Stimulated activated CD4-positive, alpha-beta T cell treated with anti-CD3 and anti-CD28 coated beads, Interleukin-2, amount 100 ng/mL, for 48 hours (primary cell): Measurements from ENCODE around the gene MON2.
"Not testable (repeated sequence)": the region's sequence is repeated elsewhere in the genome, so short reads cannot be mapped to it uniquely, and the experiment has no call there.

Source experiments
- DNase-seq, 2 donors: peaks; one replicate each; pipeline ENCODE4 v3.0.0-alpha.2; 2020

The MON2 gene, protein sequence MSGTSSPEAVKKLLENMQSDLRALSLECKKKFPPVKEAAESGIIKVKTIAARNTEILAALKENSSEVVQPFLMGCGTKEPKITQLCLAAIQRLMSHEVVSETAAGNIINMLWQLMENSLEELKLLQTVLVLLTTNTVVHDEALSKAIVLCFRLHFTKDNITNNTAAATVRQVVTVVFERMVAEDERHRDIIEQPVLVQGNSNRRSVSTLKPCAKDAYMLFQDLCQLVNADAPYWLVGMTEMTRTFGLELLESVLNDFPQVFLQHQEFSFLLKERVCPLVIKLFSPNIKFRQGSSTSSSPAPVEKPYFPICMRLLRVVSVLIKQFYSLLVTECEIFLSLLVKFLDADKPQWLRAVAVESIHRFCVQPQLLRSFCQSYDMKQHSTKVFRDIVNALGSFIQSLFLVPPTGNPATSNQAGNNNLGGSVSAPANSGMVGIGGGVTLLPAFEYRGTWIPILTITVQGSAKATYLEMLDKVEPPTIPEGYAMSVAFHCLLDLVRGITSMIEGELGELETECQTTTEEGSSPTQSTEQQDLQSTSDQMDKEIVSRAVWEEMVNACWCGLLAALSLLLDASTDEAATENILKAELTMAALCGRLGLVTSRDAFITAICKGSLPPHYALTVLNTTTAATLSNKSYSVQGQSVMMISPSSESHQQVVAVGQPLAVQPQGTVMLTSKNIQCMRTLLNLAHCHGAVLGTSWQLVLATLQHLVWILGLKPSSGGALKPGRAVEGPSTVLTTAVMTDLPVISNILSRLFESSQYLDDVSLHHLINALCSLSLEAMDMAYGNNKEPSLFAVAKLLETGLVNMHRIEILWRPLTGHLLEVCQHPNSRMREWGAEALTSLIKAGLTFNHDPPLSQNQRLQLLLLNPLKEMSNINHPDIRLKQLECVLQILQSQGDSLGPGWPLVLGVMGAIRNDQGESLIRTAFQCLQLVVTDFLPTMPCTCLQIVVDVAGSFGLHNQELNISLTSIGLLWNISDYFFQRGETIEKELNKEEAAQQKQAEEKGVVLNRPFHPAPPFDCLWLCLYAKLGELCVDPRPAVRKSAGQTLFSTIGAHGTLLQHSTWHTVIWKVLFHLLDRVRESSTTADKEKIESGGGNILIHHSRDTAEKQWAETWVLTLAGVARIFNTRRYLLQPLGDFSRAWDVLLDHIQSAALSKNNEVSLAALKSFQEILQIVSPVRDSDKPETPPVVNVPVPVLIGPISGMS (N-terminal part only)

DNA sequence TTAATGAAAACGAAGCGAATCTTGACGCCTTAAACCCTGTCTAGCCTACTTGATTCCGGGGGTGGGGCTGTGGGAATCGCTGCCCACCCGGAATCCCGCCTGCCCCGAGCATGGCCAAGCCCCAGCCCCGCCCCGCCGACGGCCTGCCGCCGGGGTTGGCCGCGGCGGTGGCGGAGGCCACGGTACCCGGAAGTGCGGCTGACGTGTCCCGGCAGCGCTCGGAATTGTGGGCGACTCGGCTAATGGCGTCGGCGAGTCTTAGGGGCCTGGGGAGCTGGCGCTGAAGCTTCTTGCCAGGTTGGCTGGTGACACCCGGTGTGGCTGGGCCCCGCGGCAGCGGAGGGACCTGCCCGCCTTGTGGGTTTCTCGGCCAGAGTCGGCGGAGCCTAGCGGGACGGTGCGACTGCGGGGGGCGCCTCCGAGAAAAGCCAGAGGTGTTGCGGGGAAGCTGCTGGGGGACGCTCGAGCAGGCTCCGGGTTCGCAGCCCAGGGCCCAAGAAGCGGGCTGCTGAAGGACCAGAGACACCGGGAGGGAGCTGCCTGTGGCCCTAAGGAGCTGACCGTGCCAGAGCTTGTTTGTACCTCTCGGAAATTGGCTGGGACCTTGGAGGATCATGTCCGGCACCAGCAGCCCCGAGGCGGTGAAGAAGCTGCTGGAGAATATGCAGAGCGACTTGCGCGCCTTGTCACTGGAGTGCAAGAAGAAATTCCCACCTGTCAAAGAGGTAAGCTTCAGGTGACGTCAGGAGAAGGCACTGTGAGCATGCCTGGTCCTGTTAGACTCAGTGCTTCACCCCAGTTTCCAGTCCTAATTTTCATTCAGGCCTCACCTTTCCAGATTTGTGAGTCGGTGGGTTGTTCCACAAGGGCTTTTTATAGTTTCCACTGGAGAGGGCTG, at the start of gene MON2:
Gene MON2, plus strand, starts transcription at position 233 of the 898 bp plus-strand sequence. Its CDS starts 382 bp downstream, at position 615.
- DNase-seq = peak; percentile 78 to 79

DNA sequence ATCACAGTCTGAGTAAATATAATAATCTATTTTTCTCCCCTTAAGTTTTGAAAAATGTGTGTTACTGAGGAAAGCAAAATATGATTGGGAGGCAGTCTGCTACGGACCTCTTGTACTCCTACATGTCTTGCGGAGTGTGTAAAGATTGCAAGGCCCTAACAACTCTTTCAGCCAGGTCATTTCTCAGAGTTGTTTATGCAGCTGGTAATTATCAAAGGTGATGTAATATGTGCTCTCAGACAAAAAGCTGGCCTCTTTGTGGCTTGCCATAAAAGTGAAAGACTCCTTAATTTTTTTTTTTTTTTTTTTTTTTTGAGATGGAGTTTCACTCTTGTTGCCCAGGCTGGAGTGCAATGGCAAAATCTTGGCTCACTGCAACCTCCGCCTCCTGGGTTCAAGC, 40.5 kb upstream of the MON2 start:
- DNase-seq = no peak

DNA sequence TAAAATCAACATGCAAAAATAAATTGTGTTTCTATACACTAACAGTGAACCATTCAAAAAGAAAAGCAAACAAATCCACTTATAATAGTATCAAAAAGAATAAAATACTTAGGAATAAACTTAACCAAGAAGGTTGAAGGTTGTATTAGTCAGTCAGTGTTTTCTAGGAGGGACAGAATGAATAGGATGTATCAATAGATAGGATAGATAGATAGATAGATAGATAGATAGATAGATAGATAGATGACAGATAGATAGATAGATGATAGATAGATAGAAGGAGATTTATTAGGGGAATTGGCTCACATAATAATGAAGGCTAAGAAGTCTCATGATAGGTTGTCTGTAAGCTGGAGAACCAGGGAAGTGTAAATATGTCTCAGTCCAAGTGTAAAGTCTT, 37.2 kb upstream of the MON2 start:
- DNase-seq = no peak

DNA sequence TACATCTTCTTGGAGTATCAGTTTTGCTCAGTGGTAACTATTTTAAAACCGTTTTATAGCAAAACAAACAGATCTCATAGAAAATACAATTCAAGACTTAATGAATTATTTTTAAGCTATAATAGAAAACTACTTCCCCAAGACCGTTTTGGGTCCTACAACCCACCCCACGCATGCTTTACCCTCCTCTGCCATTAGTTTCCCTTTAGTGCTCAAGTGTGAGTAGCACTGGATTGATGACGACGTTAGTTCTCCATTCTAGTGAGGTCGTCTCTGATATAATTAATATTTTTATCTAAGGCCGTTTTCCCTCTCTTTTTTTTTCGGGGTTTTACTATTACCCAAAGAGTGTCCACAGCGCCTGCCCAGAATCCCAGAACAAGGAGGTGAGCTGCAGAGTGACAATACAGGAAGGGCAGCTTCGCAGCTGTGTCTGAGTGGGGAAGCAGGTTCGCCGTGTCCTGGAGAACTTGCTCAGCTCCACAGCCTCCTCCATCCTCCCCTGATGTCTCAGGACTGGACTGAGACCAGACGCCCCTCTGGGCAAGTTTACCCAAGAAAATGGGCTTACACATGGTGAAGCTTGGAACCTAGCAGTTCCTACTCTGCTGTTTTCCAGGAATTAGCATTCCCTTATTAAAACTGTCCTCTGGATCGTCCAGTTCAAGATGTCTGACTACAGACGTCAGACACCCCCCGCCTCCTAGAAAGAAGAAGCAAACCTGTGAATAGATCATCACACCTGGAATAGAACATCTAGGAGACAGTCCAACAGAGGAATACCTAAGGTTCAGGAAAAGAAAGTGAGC, 31.9 kb upstream of the MON2 start:
- no peak for DNase-seq

DNA sequence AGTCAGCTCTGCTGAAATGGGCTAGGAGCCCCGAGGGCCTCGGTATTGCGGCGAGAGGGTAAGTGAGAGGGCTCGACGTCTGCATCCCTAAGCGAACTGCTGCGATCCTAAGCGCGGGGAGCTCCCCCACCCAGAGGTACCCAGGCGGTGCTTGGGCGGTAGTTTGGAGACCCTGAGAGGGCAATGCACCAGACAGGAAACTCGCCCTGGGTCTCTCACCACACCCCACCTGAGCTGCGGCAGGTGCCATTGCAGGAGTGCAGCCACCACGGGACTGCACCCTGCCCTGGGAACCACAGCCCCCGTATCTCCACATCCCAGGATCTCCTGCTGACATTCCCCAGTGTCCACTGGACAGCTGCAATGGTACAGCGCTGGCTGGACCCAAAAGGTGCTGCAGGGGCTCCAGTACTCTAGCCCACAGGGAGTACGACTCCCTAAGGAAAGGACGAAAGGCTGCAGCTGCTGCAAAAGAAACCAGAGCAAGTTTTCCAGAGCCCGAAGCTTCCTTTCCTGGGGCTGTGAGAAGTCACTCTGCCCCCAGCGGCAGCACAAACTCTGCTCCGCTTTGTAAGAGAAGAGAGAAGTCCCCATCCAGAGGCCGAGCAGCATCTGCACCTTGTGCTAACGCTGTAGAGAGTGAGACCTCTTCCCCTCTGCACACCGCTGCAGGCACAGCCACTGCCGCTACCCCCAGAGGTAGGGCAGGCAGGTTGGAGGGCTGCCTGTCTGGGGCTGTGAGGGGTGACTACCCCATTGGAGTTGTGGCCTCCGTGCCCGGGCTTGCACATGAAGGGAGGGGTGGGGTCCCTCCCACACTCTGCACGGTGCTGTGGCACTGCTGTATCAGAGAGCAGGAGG, 31.1 kb upstream of the MON2 start:
- peak in 1 of 2 donors; percentile 19 for DNase-seq

DNA sequence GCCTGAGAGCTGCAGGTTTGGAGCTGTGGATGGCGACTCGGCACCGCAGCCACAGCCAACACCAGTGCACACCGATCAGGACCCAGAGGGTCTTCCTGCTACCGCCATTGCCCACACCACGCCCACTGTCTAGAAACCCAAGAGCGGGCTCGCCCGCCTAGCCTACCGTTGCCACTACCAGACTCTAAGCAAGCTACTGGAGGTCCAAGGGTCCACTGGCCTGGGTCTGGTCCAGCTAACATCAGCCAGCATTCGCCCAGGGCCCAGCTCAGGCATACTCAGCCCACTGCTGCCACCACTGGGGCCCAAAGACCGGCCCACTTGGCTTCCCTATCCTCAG, 30.5 kb upstream of the MON2 start:
- DNase-seq = no peak

DNA sequence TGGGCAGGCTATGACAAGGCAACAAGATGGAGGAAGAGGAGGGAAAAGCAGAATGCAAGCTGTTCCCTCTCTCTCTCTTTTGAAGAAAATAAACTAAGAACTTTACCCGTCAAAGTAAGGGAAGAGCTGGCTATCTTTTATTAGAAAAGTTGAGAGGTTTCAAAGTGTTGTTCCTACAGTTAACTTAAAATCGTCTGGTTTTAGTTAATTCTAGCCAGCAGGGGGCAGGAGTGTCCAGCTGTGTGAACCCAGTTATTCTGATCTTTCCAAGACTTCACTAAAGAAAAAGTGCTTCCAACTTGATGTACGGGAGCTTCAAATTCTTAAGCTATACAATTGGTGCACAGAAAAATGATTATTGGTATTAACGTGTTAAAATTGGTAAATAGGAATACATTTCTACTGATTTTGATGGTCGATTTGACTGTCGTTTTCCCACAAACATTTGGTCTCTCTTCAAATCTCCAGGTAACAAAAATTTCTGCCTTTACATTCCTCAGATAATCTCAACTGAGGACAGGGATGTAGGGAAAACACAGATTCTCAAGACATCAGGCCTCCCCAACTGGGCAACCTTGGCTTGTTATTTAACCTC, 28.4 kb upstream of the MON2 start:
- DNase-seq = peak; percentile 58

DNA sequence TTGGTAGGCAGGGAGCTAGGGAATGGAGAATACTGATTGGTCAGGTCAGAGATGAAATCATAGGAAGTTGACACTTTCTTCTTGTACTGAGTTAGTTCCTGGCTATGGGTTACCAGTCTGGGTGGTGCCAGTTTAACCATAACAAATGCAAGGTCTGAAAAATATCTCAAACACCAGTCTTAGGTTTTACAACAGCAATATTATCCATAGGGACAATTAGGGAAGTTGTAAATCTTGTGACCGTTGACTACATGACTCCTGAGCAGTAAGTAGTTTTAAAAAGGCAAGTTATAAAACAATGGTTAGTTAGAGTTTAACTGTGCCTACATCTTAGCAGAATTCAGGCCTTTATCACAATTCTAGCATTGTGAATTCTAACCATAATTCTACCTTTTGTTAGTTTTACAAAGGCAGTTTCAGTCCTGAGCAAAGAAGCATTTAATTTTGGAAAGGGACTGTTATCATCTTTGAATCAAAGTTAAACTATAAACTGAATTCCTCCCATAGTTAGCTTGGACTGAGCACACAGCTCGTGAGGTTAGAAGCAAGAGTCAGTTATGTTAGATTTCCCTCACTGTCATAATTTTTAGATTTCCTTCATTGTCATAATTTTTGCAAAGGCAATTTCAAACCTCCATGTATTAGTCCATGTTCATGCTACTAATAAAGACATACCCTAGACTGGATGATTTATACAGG, 19.7 kb upstream of the MON2 start:
- DNase-seq = no peak

DNA sequence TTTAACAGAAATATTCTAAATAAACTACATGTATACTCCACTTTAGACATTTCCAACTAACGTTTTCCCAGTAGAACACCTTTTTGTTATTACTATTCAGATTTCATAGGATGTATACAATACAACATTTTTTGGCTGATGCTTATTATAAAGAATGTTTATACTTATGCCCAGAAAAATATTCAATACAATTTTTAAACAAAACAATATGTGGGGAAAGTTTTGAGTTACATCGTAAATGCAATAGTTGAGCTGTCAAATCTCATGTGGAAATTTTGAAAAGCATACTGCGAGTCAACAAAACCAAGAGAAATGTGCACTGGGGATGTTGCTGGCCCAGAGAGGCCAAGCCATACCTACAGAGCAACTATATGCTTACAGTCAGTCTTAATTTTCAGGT, 18.2 kb upstream of the MON2 start:
- no peak for DNase-seq

DNA sequence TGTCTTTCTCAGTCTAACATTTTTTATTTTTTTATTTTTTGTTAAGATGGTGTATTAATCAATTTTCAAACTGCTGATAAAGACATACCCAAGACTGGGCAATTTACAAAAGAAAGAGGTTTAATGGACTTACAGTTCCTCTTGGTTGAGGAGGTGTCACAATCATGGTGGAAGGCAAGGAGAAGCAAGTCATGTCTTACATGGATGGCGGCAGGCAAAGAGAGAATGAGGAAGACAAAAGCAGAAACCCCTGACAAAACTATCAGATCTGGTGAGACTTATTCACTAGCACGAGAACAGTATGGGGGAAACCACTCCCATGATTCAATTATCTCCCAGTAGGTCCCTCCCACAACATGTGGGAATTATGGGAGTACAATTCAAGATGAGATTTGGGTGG, 11.2 kb upstream of the MON2 start:
- not testable (repeated sequence) for DNase-seq

DNA sequence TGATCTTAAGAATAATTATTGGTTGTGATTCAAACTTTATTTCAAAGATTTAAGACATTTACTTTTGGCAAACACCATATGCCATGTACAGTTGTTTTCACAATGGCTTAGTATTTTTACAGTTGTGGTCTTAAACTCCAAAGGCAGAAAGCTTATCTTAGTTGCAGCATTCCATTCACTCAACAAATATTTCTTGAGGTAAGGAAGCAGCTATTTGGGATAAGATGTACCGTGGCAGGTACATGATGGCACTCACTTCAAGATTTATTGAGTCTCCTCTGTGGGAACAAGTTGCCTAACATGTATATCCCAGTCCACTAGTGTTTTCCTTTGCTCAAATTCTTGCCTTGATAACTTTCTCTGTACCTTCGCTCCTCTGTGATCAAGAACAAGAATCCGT, 8.0 kb upstream of the MON2 start:
- DNase-seq = no peak

DNA sequence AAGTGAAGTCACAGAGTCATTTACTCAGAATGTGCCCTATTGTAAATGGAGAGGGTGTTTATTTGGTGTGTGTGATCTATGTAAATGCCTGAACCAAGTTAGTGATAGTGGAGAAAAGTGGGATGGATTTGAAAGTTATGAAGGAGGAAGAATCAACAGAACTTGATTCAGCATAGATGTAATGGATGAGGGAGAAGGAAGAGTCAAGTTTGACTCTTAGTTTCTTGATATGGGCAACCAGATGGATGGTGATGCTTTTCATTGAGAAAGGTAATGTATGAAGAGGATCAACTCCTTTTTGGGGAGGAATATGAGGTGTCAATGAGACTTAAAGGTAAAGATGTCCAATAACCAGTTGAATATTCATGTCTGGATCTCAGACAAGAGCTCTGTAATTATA, 6.7 kb upstream of the MON2 start:
- no peak for DNase-seq

DNA sequence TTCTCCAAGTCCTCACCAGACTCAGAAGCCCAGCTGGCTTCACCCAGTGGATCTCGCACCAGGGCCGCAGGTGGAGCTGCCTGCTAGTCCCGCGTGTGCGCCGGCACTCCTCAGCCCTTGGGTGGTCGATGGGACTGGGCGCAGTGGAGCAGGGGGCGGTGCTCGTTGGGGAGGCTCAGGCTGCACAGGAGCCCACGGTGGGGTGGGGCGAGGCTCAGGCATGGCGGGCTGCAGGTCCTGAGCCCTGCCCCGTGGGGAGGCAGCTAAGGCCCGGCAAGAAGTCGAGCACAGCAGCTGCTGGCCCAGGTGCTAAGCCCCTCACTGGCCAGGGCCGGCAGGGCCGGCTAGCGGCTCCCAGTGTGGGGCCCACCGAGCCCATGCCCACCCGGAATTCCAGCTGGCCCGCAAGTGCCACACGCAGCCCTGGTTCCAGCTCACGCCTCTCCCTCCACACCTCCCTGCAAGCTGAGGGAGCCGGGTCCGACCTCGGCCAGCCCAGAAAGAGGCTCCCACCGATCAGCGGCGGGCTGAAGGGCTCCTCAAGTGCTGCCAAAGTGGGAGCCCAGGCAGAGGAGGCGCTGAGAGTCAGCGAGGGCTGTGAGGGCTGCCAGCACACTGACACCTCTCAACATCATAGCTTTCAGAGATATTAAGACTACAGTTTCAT, 5.3 kb upstream of the MON2 start:
- not testable (repeated sequence) for DNase-seq

DNA sequence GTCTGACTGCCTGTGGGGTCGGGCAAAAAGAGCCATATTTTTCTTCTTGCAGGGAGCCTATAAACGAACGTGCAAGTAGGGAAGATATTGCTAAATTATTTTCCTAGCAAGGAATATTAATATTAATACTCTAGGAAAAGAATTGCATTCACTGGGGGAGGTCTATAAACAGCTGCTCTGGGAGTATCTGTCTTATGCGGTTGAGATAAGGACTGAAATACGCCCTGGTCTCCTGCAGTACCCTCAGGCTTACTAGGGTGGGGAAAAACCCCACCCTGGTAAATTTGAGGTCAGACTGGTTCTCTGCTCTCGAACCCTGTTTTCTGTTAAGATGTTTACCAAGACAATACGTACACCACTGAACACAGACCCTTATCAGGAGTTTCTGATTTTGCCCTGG, 3.4 kb upstream of the MON2 start:
- DNase-seq = not testable (repeated sequence)

DNA sequence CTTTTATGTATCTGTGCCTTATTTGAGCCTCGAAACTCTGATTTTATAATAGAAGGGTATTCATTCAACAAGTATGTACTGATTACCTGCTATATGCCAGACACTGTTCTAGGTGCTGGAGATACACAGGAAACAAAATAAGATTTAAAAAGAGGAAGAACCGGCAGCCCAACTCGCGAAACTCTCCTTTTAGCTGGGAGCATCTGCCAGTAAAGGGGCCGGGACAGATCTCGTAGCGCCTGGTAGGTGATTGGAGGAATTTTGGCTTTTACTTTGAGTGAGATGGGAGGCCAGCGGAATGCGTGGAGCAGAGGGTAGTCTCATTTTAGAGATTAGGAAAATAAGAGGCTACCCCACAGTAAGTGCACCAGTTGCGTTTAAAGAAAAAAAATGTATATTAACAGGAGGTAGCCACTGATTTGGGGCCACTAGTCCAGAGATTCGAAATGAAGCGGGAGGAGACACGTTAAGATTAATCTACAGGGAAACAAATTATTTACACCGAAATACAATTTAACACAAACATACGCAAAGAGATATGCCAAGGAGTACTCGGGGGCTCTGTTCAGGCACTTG, 520 bp upstream of the MON2 start:
- peak in 1 of 2 donors; percentile 7 for DNase-seq

DNA sequence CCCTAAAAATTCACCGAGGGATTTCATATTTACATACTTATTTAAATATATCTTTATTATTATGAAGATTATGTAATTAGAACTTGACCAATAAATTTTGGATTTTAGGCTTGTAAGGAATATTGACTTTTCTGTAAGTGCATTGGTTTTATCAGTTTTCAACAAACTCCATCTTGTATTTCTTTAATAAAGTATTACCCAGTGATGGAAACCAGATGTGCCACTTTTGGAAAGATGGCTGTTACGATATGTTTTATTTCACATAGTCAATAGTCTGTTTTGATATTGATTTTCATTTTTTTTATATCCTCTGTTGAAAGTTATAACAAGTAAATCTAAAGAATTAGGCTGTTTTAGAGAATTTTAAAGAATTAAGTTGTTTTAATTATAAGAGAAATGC, 1.8 kb downstream of the MON2 start:
- no peak for DNase-seq

DNA sequence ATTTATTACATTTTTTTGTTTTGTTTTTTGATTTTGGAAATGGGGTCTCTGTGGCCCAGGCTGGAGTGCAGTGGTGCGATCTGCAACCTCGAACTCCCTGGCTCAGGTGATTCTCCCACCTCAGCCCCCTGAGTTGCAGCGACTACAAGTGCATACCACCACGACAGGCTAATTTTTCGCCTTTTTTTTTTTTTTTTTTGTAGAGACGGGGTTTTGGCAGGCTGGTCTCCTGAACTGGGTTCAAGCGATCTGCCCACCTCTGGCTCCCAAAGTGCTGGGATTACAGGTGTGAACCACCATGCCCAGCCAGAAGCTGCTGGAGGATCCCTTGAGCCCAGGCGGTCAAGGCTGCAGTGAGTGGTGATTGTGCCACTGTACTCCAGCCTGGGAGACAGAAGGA, 2.3 kb downstream of the MON2 start:
- DNase-seq = no peak

DNA sequence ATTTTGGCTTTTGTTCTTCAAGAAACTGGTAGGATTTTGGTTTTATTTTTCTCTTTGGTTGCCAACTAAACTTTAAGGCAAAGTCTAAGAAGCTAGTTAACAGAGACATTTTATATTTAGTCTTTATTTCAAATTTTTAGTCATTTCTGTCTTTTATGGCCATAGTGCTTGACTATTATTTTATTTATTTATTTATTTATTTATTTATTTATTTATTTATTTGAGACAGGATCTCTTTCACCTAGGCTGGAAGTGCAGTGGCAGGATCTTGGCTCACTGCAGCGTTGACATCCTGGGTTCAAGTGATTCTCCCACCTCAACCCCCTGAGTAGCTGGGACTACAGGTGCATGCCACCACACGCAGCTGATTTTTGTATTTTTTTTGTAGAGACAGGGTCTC, 3.1 kb downstream of the MON2 start:
- no peak for DNase-seq
